NCI-H524 treated with DMSO at 0.1 percent for 48 hours (cell line): Measurements from ENCODE around the gene DUSP15.
"Not testable (repeated sequence)": the region's sequence is repeated elsewhere in the genome, so short reads cannot be mapped to it uniquely, and the experiment has no call there.

Experiments used
- DNase-seq: peaks from one replicate; lab custom pipeline; 2025; lab: John Stamatoyannopoulos, UW

Gene DUSP15

GRCh38 chr20:31839782-31840487 is 30.4 kb downstream of the DUSP15 start:
- no peak for DNase-seq

GRCh38 chr20:31838646-31839292 is 31.6 kb downstream of the DUSP15 start:
- no peak for DNase-seq

DNA sequence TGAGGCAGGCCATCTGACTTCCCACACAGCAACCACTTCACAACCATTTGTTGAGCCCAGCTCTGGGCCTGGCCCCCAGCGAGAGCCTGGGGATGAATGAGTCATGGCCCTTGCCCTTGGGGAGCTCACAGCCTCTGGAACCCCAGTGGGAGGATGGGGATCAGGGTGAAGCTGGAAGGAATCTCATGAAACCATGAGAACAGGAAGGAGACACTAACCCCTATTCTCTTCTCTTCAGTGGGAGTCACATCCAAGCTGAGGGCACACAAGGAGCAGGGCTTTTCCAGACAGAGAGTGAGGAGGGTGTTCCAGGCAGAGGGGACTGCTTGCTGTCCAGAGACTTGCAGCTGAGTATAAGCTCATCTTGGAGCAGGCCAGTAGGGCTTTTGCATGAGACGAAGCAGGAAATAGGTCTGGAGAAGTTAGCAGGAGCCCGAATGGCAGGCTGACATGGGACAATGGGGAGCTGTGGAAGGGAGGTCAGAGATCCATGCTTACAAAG is 32.4 kb downstream of the DUSP15 start:
- no peak for DNase-seq

DNA sequence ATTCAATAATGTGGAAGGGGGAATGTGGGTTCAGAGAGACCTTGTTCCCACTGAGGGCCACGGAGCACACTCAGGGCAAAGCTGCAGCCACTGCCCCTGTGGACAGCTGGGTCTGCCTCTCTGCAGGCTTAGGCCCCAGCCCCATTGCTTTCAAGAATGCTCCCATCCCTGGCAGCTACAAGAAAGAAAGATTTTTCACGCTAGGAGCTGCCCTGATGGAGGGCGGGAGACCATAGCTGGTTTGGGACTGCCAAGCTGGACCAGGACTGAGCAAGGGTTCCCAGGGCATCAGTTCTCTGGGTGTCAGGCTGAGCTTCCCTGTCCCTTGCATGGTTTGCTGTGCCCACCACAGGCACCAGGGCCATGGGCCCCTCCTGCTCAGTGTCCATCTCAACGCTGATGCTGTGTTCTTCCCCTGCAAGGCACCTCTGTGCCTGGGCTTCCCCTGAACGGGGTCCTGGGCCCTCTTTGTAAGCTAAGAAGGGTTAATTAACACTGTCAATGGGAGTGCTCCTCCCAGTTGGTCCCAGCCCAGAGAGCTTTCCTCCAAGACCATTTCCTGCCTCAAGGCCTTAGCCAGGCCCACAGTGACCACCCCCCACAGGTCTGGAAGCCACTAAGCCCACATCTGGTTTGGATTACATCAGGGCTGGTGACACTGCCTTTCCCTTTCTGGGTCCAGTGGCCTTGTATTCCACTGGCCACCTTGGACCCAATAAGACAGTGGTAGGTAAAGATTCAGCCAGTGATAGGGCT is 33.3 kb downstream of the DUSP15 start:
- no peak for DNase-seq

- DNase-seq = no peak
Measured at GRCh38 chr20:31835977-31836852, 34.1 kb downstream of the DUSP15 start.

- DNase-seq = no peak
Measured at GRCh38 chr20:31835554-31835953, 34.8 kb downstream of the DUSP15 start.

GRCh38 chr20:31833931-31834521 is 36.3 kb downstream of the DUSP15 start:
- no peak for DNase-seq

- no peak for DNase-seq
Measured at GRCh38 chr20:31833130-31833930, 37.0 kb downstream of the DUSP15 start.

DNA sequence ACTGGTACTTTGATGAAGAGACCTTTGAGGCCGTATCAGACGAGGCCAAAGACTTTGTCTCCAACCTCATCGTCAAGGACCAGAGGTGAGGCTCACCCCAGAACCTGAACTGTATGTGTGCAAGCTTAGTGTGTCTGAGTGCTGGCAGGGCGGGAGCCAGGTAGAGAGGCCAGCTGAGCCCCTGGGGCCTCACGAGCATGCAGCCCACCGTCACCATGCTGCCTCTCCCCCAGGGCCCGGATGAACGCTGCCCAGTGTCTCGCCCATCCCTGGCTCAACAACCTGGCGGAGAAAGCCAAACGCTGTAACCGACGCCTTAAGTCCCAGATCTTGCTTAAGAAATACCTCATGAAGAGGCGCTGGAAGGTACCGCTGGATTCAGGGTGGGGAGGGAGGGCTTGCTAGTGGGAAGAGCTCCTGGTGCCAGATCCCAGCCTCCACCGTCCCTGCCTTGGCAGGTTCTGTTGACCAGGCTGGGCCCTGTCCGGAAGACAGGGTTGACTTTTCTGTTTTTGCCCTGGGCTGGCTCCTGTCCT is 38.5 kb downstream of the DUSP15 start:
- DNase-seq = no peak

DNA sequence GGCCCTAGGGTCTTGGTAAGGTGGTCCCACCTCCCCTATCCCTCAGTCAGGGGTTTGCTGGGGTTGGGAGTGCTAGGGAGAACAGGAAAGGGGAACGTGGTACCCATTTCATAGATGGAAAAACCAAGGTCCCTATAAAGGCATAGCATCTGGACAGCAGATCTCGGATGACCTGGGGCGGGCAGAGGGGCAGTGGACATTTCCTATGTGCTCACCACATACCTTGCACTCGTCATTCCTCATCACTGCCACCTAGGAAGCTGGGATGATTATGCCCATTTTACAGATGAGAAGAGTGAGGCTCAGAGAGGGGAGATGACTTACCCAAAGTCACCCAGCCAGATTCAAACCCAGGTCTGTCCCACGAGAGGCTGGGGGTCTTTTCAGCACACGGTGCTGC is 39.1 kb downstream of the DUSP15 start:
- DNase-seq = no peak

DNA sequence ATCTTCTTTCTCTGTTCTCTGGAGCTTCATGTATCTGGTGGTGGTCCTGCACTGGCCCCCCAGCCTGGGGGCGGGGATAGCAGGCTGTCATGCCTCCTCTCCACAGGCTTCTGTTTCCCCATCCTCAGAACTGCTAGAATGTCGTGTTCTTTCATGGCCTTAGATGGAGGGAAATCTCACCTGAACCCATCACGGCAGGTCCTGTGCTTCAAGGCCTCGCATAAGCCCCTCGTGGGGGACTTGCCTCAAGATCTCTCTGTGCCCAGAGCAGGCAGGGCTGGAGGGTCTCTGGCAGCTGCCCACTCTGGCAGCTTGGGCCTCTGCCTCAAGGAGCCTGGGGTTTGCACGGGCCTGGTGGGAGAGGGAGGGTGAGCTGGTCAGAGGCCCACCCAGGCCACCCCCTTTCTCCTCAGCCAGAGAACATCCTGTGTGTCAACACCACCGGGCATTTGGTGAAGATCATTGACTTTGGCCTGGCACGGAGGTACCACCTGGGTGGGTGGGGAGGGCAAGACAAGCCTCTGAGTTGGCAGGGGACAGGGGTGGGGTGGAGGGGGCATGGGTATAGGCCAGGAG is 39.8 kb downstream of the DUSP15 start:
- DNase-seq = no peak

DNA sequence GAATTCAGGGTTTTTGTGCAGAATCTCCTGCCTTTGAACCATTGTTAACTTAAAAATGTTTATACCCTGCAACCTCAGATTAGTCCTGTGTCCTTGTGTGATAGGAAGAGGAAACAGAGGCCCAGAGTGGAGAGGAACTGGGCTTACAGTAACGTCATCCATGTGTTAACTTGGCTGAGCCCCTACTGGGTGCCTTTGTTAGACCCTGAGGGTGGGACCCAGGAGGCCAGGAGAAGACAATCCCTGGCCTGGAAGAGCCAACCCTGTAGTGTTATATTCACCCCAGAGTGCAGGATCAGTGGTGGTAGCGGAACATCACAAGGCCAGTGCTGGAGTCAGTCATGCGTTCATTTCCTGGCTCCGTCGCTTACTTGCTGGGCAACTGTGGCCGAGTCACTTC is 40.6 kb downstream of the DUSP15 start:
- DNase-seq = no peak

GRCh38 chr20:31828016-31828415 is 42.3 kb downstream of the DUSP15 start:
- DNase-seq = not testable (repeated sequence)

DNA sequence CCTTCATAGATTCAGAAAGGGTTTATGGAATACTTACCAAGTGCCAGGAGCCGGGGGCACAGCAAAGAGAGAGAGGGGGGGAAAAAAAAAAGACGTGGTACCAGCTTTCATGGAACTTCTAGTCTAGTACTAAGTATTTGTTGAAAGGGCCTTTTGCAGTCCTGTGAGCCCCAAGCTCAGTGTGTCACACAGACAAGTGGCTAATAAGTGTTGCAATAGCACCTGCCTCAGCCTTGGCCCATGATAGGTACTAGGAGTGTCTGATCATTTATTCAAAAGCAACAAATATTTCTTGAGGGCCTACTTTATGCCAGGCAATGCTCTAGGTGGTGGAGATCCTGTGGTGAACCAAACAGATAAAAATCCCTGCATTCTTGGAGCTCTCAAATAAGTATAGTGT is 43.3 kb downstream of the DUSP15 start:
- DNase-seq = no peak

DNA sequence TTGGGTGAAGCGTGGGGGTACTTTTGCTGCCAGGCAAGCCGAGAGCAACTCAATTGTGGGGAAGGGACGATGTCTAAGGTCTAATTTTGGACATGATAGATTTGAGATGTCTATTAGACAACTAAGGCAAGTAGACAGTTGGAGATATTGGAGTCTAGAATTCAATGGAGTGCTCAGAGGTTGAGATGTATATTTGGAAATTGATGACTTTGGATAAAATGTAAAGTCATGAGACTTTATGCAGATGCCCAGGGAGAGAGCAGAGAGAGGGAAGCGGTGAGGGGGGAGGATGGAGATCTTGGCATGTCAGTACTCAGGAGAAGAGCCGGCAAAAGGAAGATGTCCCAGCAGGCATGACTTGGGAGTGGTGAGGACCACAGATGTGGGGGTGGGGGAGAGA is 44.3 kb downstream of the DUSP15 start:
- DNase-seq = no peak

- no peak for DNase-seq
Measured at GRCh38 chr20:31824554-31825313, 45.6 kb downstream of the DUSP15 start.

- DNase-seq = no peak
Measured at GRCh38 chr20:31824125-31824485, 46.2 kb downstream of the DUSP15 start.

GRCh38 chr20:31823360-31824124 is 46.8 kb downstream of the DUSP15 start:
- no peak for DNase-seq
